GM23338 (cell line): Measurements from ENCODE around the gene ARHGAP28.

Source experiments
- POLR2AphosphoS5 ChIP-seq: IDR thresholded peaks from 2 replicates; pipeline ENCODE4 v1.6.1; 2016; ENCODE audit warnings: antibody characterized with exemption, low read depth
- TF ChIP-seq, protein P1 (sequence below), 2 experiments: fragments of 200-600 bp in 1 of 2; sonication (generic) in 1 of 2; conservative IDR thresholded peaks; 2 replicates each; pipeline versions ENCODE4 v1.5.1 to v1.6.1; 2016 to 2017; ENCODE audit warnings: antibody characterized with exemption in 2 of 2, low read depth in 2 of 2, mild to moderate bottlenecking in 2 of 2, moderate library complexity in 1 of 2

DNA sequence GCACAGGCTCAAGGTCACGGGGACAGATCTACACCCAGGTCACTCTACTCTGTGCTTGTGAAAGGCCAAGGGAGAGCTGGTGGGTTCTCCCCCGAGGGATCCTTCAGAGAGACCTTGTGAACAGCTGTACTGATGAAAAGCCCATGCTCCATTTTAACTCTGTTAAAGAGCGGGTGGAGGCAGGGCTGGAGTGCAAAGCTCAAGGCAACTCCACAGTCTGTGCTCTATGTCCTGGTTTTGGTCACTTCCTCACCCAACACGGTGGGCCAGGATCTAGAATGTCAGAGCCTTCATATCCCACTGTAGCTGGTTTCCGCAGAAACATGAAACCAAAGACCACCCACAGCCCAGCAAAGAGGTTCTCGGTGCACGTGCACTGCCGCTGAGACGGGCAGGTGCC is 210.9 kb downstream of the ARHGAP28 start:
- TF ChIP-seq, protein P1, sequence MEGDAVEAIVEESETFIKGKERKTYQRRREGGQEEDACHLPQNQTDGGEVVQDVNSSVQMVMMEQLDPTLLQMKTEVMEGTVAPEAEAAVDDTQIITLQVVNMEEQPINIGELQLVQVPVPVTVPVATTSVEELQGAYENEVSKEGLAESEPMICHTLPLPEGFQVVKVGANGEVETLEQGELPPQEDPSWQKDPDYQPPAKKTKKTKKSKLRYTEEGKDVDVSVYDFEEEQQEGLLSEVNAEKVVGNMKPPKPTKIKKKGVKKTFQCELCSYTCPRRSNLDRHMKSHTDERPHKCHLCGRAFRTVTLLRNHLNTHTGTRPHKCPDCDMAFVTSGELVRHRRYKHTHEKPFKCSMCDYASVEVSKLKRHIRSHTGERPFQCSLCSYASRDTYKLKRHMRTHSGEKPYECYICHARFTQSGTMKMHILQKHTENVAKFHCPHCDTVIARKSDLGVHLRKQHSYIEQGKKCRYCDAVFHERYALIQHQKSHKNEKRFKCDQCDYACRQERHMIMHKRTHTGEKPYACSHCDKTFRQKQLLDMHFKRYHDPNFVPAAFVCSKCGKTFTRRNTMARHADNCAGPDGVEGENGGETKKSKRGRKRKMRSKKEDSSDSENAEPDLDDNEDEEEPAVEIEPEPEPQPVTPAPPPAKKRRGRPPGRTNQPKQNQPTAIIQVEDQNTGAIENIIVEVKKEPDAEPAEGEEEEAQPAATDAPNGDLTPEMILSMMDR (conservative IDR thresholded peaks at IDR 0.05; ENCODE audit: low read depth in 2 of 2), result no peak
- TF ChIP-seq POLR2AphosphoS5, result no peak
